HG03571 (cell line): Measurements from ENCODE around the gene LFNG.

ENCODE experiments used
- ATAC-seq: cut with Tn5 transposase; IDR thresholded peaks from one replicate; pipeline ENCODE4 v1.9.1; 2021; ENCODE audit not compliant: unreplicated experiment

The LFNG gene

GRCh38 chr7:2566890-2567678, 47.5 kb downstream of the LFNG start:
- ATAC-seq: peak; percentile 68

DNA sequence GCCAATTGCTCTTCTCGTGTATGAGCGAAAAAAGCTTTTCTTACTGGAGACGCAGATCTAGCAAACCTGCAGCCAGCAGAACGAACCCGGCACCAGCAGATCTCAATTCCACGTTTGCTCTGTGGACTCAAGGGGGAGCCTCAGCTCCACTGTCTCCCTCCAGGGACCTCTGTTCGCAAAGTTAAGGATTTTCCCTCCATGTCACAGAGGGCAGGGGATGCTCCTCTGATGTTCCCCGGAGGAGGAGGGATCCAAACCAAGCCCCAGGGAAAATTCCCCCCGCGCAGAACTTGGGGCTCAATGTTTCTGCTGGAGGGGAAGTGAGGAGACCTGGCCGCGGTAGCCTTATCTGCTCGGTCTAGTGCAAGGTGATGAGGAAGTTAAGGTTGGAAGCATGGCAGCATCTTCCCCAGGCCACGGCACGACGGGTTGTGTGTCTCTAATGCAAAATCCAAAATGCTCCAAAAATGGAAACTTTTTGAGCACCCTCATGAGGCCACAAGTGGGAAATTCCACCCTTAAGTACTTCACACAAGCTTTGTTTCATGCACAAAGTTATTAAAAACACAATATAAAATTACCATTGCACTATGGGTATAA, 48.2 kb downstream of the LFNG start:
- ATAC-seq: no peak

DNA sequence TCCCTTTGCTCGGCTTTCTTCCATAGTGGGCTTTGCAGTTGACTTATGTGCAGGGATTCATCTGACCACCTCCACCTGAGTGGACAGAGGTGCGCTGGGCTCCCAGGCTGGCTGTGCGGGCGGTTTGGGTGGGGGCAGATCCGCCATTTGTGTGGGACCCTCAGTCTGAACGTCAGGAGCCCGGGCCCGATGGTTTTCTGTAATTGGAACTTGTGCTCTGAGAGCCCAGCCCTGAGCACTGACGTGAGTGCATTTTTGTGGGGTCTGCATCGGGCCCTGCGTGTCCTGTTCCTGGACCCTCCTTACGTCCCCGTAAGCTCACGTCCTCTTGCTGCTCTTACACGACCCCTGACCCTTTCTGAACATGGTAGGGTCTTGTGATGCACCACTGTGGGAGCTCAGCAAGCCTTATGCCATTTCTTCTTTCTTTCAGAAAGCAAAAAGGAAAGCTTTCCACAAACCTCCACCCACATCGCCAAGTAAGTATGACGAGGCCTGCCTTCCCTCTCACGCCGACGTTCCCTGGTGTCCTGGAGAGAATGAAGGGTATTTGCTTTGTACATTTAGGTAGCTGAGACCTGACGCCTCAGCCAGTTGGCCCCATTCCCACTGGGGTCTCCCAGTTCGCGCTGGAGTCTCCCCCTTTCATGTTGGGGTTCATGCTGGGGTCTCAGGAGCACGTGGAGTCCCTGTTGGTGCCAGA, 49.1 kb downstream of the LFNG start:
- no peak for ATAC-seq

DNA sequence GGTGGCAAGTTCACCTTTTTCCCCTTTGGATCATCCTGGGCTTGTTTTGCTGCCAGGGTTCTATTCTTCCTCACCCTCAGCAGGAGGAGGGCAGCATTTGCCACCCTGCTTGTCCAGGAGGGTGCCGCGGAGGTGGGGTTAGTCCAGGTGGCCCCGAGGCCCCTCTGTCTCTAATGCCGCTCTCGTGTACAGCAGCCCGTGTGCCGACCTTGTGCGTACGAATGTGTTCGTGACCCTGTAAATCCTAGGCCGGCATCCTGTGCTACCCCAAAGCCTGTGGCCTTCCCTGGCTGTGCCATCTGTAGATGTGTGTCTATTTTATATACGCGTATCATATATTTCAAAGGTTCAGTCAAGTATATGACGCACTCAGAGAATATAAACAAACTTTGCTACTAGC, 49.8 kb downstream of the LFNG start:
- ATAC-seq: no peak

- ATAC-seq: no peak
These were observed 50.4 kb downstream of the LFNG start for GRCh38 chr7:2570021-2570420.

- no peak for ATAC-seq
These were observed 51.8 kb downstream of the LFNG start for GRCh38 chr7:2571409-2571808.

GRCh38 chr7:2572101-2572842, 52.7 kb downstream of the LFNG start:
- no peak for ATAC-seq

DNA sequence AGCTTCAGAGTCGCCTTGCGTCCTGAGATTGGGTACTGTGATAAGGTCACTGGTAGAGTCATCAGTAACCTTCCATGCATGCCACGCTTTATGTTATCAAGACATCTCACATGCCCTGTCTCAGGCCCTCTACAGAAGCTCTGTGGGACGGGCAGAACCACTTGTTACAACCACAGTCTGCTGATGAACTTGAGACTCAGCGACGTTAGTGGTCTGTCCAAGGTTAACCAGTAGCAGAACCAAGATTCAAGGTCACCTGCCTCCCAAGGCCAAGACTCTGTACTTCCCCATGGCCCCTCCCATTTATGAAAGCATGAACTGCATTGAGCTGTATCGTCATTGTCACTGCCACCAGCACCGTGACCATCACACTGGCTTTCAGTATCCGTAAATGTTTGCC, 54.2 kb downstream of the LFNG start:
- ATAC-seq: no peak

- no peak for ATAC-seq
These were observed 55.6 kb downstream of the LFNG start for GRCh38 chr7:2575046-2575732.

DNA sequence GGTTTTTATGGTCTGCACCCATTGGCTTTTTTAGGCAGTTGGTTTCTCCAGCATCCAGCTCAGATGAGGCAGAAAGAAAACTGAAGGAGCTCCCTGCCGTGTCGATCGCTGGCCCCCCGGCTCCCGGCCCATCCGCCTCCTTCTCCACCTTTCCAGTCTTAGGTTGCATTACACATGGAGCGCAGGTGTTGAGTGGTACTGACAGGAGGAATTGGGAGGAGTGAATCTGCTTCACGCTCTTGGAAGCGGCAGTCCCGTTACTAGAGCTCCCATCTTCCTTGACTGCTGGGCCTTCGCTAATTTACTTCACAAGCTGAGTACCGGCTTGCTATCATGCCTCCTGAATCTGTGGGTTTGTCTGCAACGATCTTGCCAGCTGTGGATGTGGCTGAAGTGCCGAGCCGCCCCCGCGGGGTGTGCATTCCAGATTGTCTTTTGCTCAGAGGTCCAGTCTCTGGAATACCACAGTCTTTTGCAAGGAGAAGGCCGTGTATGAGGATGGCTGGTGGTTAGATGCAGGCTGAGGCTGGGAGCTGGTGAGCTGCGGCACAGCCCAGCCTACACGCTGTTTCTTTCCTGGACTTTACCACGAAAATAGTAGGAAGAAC, 56.3 kb downstream of the LFNG start:
- no peak for ATAC-seq

- ATAC-seq: no peak
These were observed 57.3 kb downstream of the LFNG start for GRCh38 chr7:2576742-2577491.
